Stimulated activated CD8-positive, alpha-beta memory T cell treated with anti-CD3 and anti-CD28 coated beads, Interleukin-12 subunit alpha, Interleukin-12 subunit beta, amount 100 ng/mL, for 24 hours (primary cell): ENCODE measurements around the gene EFCAB6.

Source experiments
- DNase-seq: peaks from one replicate; pipeline ENCODE4 v3.0.0-alpha.2; 2020; ENCODE audit errors: extremely low read depth

EFCAB6 gene

DNA sequence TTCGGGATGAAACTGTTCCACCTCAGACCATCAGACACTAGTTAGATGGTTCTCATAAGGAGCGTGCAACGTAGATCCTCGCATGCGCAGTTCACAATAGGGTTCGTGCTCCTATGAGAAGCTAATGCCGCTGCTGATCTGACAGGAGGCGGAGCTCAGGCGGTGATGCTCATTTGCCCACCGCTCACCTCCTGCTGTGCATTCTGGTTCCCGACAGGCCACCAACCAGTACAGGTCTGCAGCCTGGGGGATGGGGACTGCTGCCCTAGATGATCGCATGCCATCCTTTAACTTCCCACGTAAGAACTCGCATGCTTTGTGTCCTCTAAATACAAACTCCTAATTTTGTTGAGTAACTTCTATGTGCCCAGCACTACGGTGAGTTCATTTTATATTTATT is 62.6 kb downstream of the EFCAB6 start:
- DNase-seq: no peak

GRCh38 chr22:43747877-43748276 is 64.2 kb downstream of the EFCAB6 start:
- DNase-seq: no peak

DNA sequence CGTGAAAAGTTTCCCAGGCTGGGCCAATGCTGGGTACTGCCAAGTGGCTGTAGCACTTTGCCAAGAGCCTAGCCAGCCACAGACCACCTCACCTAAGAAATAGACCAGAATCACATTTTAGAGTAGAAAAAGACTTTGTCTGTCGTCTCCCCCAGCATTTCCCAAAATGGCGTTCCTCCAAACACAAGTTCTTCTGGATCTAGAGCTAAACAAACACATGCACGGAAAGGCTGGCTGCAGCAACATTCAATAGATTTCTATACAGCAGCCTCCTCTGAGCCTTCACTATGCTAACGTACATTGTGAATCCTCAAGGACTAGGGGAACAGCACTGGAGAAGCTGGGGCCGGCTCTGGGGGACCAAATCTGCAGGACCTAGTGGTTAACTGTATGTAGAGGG is 65.0 kb downstream of the EFCAB6 start:
- no peak for DNase-seq

- DNase-seq: no peak
Measured at GRCh38 chr22:43745783-43746356, 66.2 kb downstream of the EFCAB6 start.

DNA sequence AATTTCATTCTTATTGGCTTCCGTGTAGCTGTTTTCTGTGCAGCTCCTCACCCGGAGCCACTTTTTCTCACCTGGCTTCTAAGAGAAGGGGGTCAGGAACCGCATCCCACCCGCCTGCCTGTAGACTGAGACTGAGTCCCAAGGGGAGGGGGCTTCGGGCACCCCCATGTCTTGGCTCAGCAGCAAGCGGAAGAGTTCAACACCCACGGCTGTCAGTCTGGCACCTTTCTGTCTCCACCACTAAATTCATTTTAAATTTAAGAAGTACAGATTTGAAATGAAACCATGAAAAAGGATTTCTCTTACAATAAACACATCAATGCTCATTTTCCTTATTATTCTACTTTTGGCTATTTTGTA is 66.7 kb downstream of the EFCAB6 start:
- DNase-seq: no peak

- DNase-seq: no peak
Measured at GRCh38 chr22:43744700-43745410, 67.2 kb downstream of the EFCAB6 start.

DNA sequence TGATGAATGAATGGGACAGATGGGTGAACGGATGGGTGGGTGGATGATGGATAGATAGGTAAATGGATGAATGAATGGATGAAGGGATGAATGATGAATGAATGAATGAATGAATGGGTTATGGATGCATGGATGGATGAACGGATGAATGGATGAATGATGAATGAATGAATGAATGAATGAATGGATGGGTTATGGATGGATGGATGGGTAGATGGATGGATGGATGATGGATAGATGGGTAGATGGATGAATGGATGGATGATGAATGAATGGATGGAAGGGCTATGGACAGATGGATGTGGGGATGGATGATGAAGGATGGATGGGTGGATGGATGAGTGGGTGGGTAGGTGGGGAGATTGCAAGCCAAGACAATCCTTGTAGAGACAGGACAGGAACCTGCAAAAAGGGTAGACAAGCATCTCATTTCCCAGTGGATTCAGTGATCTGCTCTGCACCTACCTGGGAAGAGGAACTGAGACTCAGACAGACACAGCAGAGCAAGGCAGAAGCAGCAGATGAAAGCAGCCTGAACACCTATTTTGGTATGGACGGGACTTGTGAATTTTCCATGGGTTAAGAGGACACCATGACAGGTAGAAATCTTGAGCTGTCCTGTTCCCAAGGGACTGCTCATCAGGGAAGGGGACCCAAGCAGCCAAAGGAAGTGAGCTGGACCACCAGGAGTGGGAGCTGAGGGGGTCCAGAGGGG is 68.0 kb downstream of the EFCAB6 start:
- DNase-seq: no peak

- no peak for DNase-seq
Measured at GRCh38 chr22:43743131-43743530, 69.0 kb downstream of the EFCAB6 start.

DNA sequence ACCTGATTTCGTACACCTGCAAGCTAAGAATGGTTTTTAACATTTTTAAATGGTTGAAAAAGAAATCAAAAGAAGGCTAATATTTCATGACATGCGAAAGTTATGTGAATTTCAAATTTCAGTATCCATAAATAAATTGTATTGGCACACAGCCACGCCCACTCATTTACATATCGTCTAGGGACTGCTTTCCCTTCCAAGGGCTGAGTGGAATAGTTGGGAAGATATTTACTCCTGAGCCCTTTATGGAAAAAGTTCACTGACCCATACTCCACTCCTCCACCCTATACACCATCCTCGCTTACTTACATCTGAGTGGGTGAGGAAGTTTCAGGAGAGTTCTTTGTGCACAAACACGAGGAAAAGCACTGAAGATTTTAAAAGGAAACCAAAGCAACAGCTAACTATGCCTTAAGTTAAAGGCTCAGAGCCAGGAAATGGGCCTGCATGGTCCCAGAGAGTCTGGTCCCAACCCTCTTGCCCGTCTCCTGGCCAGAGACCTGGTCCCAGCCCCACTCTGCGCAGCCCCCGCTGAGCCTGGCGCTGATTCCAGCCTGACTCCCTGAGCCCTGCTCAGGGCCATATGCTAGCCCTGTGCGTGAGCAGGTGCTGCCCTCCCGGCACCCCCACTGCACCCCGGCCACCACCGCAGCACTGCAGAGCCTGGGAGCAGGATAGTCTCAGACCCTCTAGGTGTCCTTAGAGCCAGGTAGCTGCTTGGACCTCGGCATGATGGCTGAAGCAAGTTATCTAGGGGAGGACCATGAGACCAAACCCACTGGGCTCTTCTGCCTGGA is 69.8 kb downstream of the EFCAB6 start:
- no peak for DNase-seq

- DNase-seq: no peak
Measured at GRCh38 chr22:43740587-43741270, 71.4 kb downstream of the EFCAB6 start.

DNA sequence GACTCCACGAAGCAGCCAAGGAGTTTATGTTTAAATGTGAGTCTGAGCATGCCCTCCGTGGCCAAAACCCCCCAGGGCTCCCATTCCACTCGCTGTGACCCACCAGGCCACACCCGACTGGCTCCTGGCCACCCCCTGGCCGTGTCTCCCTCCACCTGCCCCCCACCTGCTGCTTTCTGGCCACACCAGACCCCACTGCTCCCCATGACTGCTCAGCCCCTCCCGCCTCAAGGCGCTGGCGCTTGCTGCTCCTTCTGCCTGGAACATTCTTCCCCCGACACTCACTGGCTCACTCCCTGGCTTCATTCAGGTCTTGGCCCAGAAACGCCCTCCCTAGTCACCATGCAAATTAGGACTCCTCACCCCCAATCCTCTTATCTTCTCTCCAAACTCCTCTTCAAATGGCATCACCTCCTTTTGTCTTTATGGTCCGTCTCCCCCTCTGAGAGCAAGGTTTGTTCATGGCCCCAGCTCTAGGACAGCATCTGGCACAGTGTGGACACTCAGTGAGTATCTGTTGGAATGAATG is 72.2 kb downstream of the EFCAB6 start:
- DNase-seq: no peak

DNA sequence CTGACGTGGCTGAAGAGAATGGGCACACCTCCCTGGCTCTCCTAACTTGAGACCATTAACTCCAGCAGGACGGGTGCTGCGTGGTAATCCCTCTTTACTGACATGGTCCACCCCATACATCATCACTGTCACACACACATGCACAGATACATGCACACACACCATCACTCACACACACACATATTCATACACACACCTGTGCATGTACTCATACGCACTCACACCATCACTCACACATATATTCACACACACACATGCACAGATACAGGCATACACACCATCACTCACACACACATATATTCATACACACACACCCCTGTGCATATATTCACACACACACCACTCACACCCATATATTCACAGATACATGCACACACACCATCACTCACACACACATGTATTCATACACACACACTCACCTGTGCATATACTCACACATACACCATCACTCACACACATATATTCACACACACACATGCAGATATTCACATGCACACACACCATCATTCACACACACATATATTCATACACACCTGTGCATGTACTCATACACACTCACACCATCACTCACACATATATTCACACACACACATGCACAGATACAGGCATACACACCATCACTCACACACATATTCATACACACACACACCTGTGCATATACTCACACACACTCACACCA is 74.8 kb downstream of the EFCAB6 start:
- DNase-seq: no peak

GRCh38 chr22:43736651-43737050 is 75.5 kb downstream of the EFCAB6 start:
- DNase-seq: no peak

GRCh38 chr22:43734370-43735150 is 77.5 kb downstream of the EFCAB6 start:
- DNase-seq: no peak

DNA sequence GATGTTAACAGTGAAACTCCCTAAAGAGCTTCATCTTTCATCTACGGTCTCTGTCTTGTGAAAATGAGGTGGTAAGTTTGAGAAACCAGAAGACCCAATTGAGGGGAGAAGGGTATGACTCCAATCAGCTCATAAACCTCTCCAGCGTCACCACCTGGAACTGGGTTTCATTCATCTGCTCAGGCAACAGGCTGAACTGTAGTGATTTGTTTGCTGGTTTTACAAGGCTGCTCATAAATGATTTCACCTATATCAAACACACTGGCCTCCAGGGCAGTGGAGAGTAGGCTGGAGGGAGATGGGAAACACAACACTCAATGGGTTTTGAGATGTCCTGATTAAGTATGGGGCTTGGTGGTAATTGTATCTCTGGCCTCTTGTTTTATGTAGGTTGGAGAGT is 79.0 kb downstream of the EFCAB6 start:
- DNase-seq: no peak

GRCh38 chr22:43731988-43732387 is 80.1 kb downstream of the EFCAB6 start:
- no peak for DNase-seq

- no peak for DNase-seq
Measured at GRCh38 chr22:43726964-43727543, 85.1 kb downstream of the EFCAB6 start.

- DNase-seq: no peak
Measured at GRCh38 chr22:43726322-43726721, 85.8 kb downstream of the EFCAB6 start.

DNA sequence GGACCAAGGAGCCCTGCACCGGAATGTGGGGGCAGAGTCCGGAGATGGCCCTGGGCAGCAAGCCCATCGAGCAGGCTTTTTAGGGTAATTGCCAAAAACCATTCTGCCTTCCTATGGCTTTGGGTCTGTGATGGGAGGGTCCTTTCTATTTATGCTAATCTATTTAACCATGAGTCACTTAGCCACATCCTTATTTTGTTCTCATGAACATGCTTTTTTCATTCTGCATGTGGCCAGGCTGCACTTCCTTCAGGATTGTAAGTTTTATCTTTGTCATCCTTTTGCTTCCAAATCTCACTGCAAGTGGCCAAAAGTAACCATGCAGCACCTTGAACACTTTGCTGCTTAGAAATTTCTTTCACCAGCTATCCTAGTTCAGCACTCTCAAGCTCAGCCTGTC is 88.3 kb downstream of the EFCAB6 start:
- DNase-seq: no peak

DNA sequence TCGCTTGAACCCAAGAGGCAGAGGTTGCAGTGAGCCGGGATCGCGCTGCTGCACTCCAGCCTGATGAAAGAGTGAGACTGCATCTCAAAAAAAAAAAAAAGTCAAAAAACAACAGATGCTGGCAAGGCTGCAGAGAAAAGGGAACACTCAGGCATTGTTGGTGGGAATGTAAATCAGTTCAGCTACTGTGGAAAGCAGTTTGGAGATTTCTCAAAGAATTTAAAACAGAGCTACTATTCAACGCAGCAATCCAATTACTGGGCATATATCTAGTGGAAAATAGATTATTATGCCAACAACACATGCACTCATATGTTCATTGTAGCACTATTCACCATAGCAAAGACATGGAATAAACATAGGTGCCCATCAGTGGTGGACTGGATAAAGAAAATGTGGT is 89.7 kb downstream of the EFCAB6 start:
- DNase-seq: no peak
